WTC11 (cell line): ENCODE measurements around the gene IFRD1.

Experiments used
- CBFB ChIP-seq: sonication (generic); formaldehyde crosslinking; IDR thresholded peaks from 2 replicates; pipeline ENCODE4 v1.8.1; 2022; ENCODE audit warnings: mild to moderate bottlenecking, low read depth, missing genetic modification reagents
- CREB1 ChIP-seq: sonication (generic); formaldehyde crosslinking; IDR thresholded peaks from 2 replicates; pipeline ENCODE4 v1.8.0; 2023; ENCODE audit warnings: mild to moderate bottlenecking, missing genetic modification reagents
- TF ChIP-seq, protein P1 (sequence below): sonication (generic); formaldehyde crosslinking; IDR thresholded peaks from 2 replicates; pipeline ENCODE4 v1.8.1; 2023; ENCODE audit warnings: mild to moderate bottlenecking, moderate library complexity, missing genetic modification reagents
- TF ChIP-seq, protein P2 (sequence below): fragments of 200-600 bp; IDR thresholded peaks from 2 replicates; pipeline ENCODE4 v1.8.0; 2022; ENCODE audit warnings: antibody characterized with exemption

DNA sequence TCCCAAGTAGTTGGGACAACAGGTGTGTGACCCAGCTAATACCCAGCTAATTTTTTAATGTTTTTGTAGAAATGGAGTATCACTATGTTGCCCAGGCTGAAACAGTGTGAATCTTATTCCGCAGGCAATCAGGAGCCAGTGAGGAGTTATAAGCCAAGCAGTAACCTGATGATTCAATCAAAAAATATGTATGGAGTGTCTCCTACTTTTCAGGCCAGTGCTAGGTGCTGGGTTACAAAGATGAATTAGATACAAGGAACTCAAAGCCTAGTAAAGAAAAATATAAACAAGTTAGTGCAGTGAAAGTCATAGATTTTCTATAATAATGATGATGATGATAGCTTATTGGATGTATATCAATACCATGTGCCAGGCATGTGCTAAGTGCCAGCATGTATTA lies 13.2 kb upstream of the IFRD1 start:
- TF ChIP-seq, protein P1, sequence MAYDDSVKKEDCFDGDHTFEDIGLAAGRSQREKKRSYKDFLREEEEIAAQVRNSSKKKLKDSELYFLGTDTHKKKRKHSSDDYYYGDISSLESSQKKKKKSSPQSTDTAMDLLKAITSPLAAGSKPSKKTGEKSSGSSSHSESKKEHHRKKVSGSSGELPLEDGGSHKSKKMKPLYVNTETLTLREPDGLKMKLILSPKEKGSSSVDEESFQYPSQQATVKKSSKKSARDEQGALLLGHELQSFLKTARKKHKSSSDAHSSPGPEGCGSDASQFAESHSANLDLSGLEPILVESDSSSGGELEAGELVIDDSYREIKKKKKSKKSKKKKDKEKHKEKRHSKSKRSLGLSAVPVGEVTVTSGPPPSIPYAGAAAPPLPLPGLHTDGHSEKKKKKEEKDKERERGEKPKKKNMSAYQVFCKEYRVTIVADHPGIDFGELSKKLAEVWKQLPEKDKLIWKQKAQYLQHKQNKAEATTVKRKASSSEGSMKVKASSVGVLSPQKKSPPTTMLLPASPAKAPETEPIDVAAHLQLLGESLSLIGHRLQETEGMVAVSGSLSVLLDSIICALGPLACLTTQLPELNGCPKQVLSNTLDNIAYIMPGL (CRISPR knock-in tag): no peak
- TF ChIP-seq, protein P2, sequence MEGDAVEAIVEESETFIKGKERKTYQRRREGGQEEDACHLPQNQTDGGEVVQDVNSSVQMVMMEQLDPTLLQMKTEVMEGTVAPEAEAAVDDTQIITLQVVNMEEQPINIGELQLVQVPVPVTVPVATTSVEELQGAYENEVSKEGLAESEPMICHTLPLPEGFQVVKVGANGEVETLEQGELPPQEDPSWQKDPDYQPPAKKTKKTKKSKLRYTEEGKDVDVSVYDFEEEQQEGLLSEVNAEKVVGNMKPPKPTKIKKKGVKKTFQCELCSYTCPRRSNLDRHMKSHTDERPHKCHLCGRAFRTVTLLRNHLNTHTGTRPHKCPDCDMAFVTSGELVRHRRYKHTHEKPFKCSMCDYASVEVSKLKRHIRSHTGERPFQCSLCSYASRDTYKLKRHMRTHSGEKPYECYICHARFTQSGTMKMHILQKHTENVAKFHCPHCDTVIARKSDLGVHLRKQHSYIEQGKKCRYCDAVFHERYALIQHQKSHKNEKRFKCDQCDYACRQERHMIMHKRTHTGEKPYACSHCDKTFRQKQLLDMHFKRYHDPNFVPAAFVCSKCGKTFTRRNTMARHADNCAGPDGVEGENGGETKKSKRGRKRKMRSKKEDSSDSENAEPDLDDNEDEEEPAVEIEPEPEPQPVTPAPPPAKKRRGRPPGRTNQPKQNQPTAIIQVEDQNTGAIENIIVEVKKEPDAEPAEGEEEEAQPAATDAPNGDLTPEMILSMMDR: no peak
- TF ChIP-seq CBFB (CRISPR knock-in tag) (no peak), CREB1 (CRISPR knock-in tag) (no peak)
